OCI-LY7 (cell line): ENCODE measurements around the gene SAPCD1. TPM values are rescaled to one million over a fixed set of nuclear protein-coding genes. Genes with fewer than 3 reads are reported as not detected.

Source experiments
- BruUV-seq: library from RNA; stranded (reverse); fragments of 400-500 nt; replicated peaks from 2 replicates; lab custom pipeline; 2021; lab: Mats Ljungman, UMichigan
- CTCF ChIA-PET: fragments of 300-600 bp; sonication (Branson Sonifier 250); formaldehyde crosslinking; loops from one replicate; lab custom pipeline; 2022; ENCODE audit warnings: antibody characterized with exemption; ENCODE audit not compliant: unreplicated experiment; lab: Charles Lee
- POLR2A ChIA-PET: fragments of 300-600 bp; sonication (Branson Sonifier 250); formaldehyde crosslinking; loops from one replicate; lab custom pipeline; 2022; ENCODE audit warnings: antibody characterized with exemption; lab: Charles Lee
- DNase-seq: peaks from one replicate; pipeline ENCODE4 v3.0.0-alpha.2; 2015; ENCODE audit warnings: low spot score
- H2AFZ ChIP-seq: fragments of 200-600 bp; sonication (generic), shearing (Covaris generic); 2 replicates; pipeline ENCODE4 v1.6.1; 2014; ENCODE audit warnings: mild to moderate bottlenecking, antibody characterized with exemption, low read length, moderate library complexity
- H3K27ac ChIP-seq: fragments of 200-600 bp; sonication (generic); 2 replicates; pipeline ENCODE4 v1.5.1; 2014; ENCODE audit warnings: mixed run types, low read depth, mild to moderate bottlenecking, moderate library complexity, low read length, inconsistent platforms; ENCODE audit not compliant: poor library complexity, severe bottlenecking
- H3K36me3 ChIP-seq: fragments of 200-600 bp; sonication (generic); 2 replicates; pipeline ENCODE4 v1.6.1; 2014; ENCODE audit warnings: mild to moderate bottlenecking, antibody characterized with exemption, low read length, moderate library complexity, mixed read lengths; ENCODE audit not compliant: insufficient read depth
- H3K4me1 ChIP-seq: fragments of 200-600 bp; sonication (generic); 2 replicates; pipeline ENCODE4 v1.5.1; 2014; ENCODE audit warnings: mild to moderate bottlenecking, low read length; ENCODE audit not compliant: insufficient read depth, poor library complexity, severe bottlenecking
- H3K4me2 ChIP-seq: fragments of 200-600 bp; sonication (generic); 2 replicates; pipeline ENCODE4 v1.6.1; 2014; ENCODE audit warnings: mild to moderate bottlenecking, low read length
- H3K4me3 ChIP-seq: fragments of 200-600 bp; sonication (generic); 2 replicates; pipeline ENCODE4 v1.5.1; 2014; ENCODE audit warnings: mild to moderate bottlenecking, low read depth, low read length; ENCODE audit not compliant: poor library complexity, severe bottlenecking
- H3K79me2 ChIP-seq: fragments of 200-600 bp; sonication (generic); 2 replicates; pipeline ENCODE4 v1.6.1; 2016; ENCODE audit warnings: low read depth, mild to moderate bottlenecking, low read length, moderate library complexity, mixed read lengths; ENCODE audit not compliant: insufficient read depth
- H3K9me2 ChIP-seq: fragments of 200-600 bp; sonication (generic); 2 replicates; pipeline ENCODE4 v1.6.1; 2016; ENCODE audit warnings: mild to moderate bottlenecking, low read length, mixed read lengths; ENCODE audit not compliant: insufficient read depth
- H3K9me3 ChIP-seq: fragments of 200-600 bp; sonication (generic); 2 replicates; pipeline ENCODE4 v1.6.1; 2014; ENCODE audit warnings: mild to moderate bottlenecking, mixed run types, low read length, mixed read lengths
- H4K20me1 ChIP-seq: fragments of 200-600 bp; sonication (generic); 2 replicates; pipeline ENCODE4 v1.6.1; 2014; ENCODE audit warnings: mild to moderate bottlenecking, antibody characterized with exemption, low read length, moderate library complexity, mixed read lengths; ENCODE audit not compliant: insufficient read depth
- EZH2phosphoT487 ChIP-seq: fragments of 200-600 bp; sonication (generic); IDR thresholded peaks from 2 replicates; pipeline ENCODE4 v1.6.1; 2018; ENCODE audit warnings: low read depth, borderline replicate concordance, mild to moderate bottlenecking, mixed run types, antibody characterized with exemption, low read length, moderate library complexity, mixed read lengths
- intact Hi-C: fragments of 100-400 bp; cut with micrococcal nuclease; formaldehyde crosslinking; loops from one replicate; pipeline ENCODE4 v1.10.0; 2022; ENCODE audit not compliant: unreplicated experiment
- total RNA-seq, 2 experiments: library from RNA; depleted of rRNA in 1 of 2; stranded (reverse); fragments of >200 nt in 1 of 2; shearing (Covaris generic) in 1 of 2; gene quantifications; 2 replicates each; pipeline ENCODE4 v1.2.3, GENCODE V29; 2014 to 2022
- TF ChIP-seq, protein P1 (sequence below): fragments of 200-600 bp; sonication (generic); conservative IDR thresholded peaks from 2 replicates; pipeline ENCODE4 v1.5.1; 2014; ENCODE audit warnings: mild to moderate bottlenecking, antibody characterized with exemption, low read length, moderate library complexity, mixed read lengths

The SAPCD1 gene
- total RNA-seq, 2 experiments from 2014 or later: 31.3 to 53.5 TPM

DNA sequence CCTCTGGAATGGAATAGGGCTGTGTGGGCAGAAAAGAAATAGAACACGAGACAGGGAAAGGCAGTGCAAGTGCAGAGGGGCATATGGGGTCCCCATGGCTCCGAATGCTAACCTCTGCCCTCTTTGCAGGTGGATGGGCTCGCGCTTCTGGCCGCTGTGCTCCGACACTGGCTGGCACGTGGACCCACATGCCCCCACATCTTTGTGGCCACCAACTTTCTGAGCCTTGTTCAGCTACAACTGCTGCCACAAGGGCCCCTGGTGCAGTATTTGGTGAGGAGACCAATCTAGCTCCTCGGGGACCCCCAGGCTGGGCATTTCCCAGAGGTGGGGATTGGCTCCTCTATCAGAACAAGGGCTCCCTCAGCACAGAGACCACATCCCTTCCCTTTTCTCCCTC is 1.1 kb upstream of the SAPCD1 start:
- Histone ChIP-seq H4K20me1 (no peaks in the 10 kb centered on the region), H3K9me2 (no peaks in the 10 kb centered on the region), H3K4me1 (no peaks in the 10 kb centered on the region), H3K36me3 (peaks cover 74% of the 10 kb centered on the region), H3K4me3 (no peak overlapping the region), H3K27ac (no peak overlapping the region), H3K9me3 (no peaks in the 10 kb centered on the region), H2AFZ (no peak overlapping the region), H3K4me2 (no peak overlapping the region), H3K79me2 (no peaks in the 10 kb centered on the region)
- intact Hi-C loops: no loop called here
- ChIA-PET CTCF (no interaction called here), POLR2A (interaction anchor here (0.5 kb wide), 1 partner anchor 317 kb away, joined by 3 read pairs; no protein-coding TSS in a partner anchor)
- BruUV-seq: no TSS peak
- TF ChIP-seq EZH2phosphoT487: no peak
- TF ChIP-seq, protein P1, sequence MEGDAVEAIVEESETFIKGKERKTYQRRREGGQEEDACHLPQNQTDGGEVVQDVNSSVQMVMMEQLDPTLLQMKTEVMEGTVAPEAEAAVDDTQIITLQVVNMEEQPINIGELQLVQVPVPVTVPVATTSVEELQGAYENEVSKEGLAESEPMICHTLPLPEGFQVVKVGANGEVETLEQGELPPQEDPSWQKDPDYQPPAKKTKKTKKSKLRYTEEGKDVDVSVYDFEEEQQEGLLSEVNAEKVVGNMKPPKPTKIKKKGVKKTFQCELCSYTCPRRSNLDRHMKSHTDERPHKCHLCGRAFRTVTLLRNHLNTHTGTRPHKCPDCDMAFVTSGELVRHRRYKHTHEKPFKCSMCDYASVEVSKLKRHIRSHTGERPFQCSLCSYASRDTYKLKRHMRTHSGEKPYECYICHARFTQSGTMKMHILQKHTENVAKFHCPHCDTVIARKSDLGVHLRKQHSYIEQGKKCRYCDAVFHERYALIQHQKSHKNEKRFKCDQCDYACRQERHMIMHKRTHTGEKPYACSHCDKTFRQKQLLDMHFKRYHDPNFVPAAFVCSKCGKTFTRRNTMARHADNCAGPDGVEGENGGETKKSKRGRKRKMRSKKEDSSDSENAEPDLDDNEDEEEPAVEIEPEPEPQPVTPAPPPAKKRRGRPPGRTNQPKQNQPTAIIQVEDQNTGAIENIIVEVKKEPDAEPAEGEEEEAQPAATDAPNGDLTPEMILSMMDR: no peak
- DNase-seq: no peak

DNA sequence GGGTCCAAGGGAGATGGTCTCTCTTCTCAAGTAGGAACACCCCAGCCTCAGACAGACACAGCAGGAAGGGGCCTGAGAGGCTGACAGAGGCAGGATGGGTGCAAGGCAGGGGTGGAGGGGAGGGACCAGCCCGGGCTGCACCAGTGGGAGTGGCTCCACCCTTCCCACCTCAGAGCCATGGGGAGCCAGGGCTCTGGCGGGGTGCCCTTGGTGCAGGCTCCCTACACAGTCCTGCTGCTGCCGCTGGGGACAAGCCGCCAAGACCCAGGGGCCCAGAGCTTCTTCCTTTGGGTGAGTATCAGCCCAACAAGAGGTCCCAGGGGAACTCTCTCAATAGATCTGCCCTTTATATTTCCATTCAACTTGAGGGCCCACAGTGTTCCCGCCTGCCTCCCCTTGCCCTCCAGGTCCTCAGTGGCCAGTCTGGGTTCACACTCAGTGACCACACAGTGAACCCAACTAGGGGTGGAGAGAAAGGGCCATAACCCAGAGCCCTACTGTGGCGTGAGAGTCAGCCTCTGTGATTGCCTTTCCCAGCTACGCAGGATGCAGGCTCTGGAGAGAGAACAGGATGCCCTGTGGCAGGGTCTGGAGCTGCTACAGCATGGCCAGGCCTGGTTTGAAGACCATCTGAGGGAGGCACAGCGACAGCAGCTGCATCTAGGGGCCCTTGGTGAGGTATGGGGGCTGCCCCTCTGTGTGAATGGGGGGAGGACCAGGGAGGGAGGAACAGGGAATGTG is 592 bp downstream of the SAPCD1 start:
- POLR2A ChIA-PET: no interaction called here
- CTCF ChIA-PET: no interaction called here
- H3K79me2 ChIP-seq: no peaks in the 10 kb centered on the region

DNA sequence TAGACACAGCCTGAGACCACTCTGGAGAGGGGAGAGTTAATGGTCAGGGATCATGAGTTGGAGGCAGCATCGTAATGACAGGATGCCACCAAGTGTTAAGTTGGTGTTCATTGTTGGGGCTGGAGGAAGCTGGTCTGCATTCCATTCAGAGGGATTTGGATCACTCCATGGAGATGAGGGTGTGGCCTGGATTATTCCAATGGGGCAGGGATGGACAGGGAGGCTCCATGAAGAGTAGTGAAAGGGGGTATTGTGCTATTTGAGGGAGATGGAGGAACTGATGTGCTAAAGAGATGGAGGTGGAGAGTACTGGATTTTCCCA is 1.1 kb downstream of the SAPCD1 start:
- POLR2A ChIA-PET: no interaction called here
- H3K36me3 ChIP-seq: peaks cover 72% of the 10 kb centered on the region
- H3K4me2 ChIP-seq: no peak overlapping the region
- BruUV-seq: no TSS peak
- CTCF ChIA-PET: no interaction called here
- no peak for DNase-seq
- H3K9me3 ChIP-seq: no peaks in the 10 kb centered on the region
- H3K9me2 ChIP-seq: no peaks in the 10 kb centered on the region
- no peak overlapping the region for H3K27ac ChIP-seq
- no peaks in the 10 kb centered on the region for H3K79me2 ChIP-seq
- no peak overlapping the region for H3K4me3 ChIP-seq
- no peaks in the 10 kb centered on the region for H3K4me1 ChIP-seq
- H2AFZ ChIP-seq: no peak overlapping the region
- H4K20me1 ChIP-seq: no peaks in the 10 kb centered on the region
- no peak for TF ChIP-seq EZH2phosphoT487
- intact Hi-C loops: no loop called here

More for the DNA sequence above, 592 bp downstream of the SAPCD1 start:
- BruUV-seq: no TSS peak
- Histone ChIP-seq H3K4me2 (no peak overlapping the region), H2AFZ (no peak overlapping the region), H3K9me3 (no peaks in the 10 kb centered on the region), H3K36me3 (peaks cover 77% of the 10 kb centered on the region), H3K9me2 (no peaks in the 10 kb centered on the region), H3K27ac (no peak overlapping the region), H3K4me1 (no peaks in the 10 kb centered on the region), H4K20me1 (no peaks in the 10 kb centered on the region), H3K4me3 (no peak overlapping the region)
- no peak for DNase-seq
- TF ChIP-seq, protein P1: no peak
- TF ChIP-seq EZH2phosphoT487: no peak
- intact Hi-C loops: no loop called here
